22Rv1 (cell line): ENCODE results near the gene DLG4.

ENCODE experiments used
- H3K27ac ChIP-seq: fragments of 450-650 bp; 2 replicates; pipeline ENCODE4 v1.5.1; 2017
- CTCF ChIP-seq: fragments of 450-650 bp; IDR thresholded peaks from 2 replicates; pipeline ENCODE4 v1.5.1; 2017; ENCODE audit warnings: mild to moderate bottlenecking
- ZFX ChIP-seq: fragments of 450-650 bp; IDR thresholded peaks from 2 replicates; pipeline ENCODE4 v1.6.1; 2017; ENCODE audit warnings: antibody characterized with exemption, borderline replicate concordance

The DLG4 gene

GRCh38 chr17:7137171-7137943, 82.3 kb downstream of the DLG4 start:
- H3K27ac ChIP-seq = no peak overlapping the region
- TF ChIP-seq ZFX (no peak), CTCF (no peak)
